DOHH2 (cell line): ENCODE results near the gene IQCM.

ENCODE experiments used
- H3F3A ChIP-seq: fragments of 200-600 bp; sonication (generic), shearing (Covaris generic); 2 replicates; pipeline ENCODE4 v1.6.0; 2016; ENCODE audit warnings: antibody characterized with exemption, mild to moderate bottlenecking; ENCODE audit not compliant: control insufficient read depth, insufficient read depth
- H3K27ac ChIP-seq: fragments of 200-600 bp; sonication (generic); 2 replicates; pipeline ENCODE4 v1.5.1; 2014; ENCODE audit warnings: low read depth, mild to moderate bottlenecking, low read length, moderate library complexity
- H3K27me3 ChIP-seq: fragments of 200-600 bp; sonication (generic); 2 replicates; pipeline ENCODE4 v1.6.1; 2014; ENCODE audit warnings: mild to moderate bottlenecking, low read length, mixed read lengths; ENCODE audit not compliant: control insufficient read depth
- H3K36me3 ChIP-seq: fragments of 200-600 bp; sonication (generic); 2 replicates; pipeline ENCODE4 v1.6.1; 2014; ENCODE audit warnings: mild to moderate bottlenecking, low read length, moderate library complexity, mixed read lengths; ENCODE audit not compliant: control insufficient read depth
- H3K4me1 ChIP-seq: fragments of 200-600 bp; sonication (generic); 2 replicates; pipeline ENCODE4 v1.6.1; 2014; ENCODE audit warnings: mild to moderate bottlenecking, low read length, mixed read lengths; ENCODE audit not compliant: control insufficient read depth
- H3K4me2 ChIP-seq: fragments of 200-600 bp; sonication (generic); 2 replicates; pipeline ENCODE4 v1.6.0; 2014; ENCODE audit warnings: mild to moderate bottlenecking, low read length, moderate library complexity
- H3K4me3 ChIP-seq: fragments of 200-600 bp; sonication (generic); 2 replicates; pipeline ENCODE4 v1.5.1; 2014; ENCODE audit warnings: mild to moderate bottlenecking, low read length, mixed read lengths
- H3K79me2 ChIP-seq: fragments of 200-600 bp; sonication (generic); 2 replicates; pipeline ENCODE4 v1.6.1; 2014; ENCODE audit warnings: mild to moderate bottlenecking, low read length, mixed read lengths; ENCODE audit not compliant: control insufficient read depth
- H3K9me2 ChIP-seq: fragments of 200-600 bp; sonication (generic); replicated peaks from 2 replicates; pipeline ENCODE4 v1.6.1; 2014; ENCODE audit warnings: mild to moderate bottlenecking, low read length, mixed read lengths; ENCODE audit not compliant: control insufficient read depth
- H3K9me3 ChIP-seq: fragments of 200-600 bp; sonication (generic); 2 replicates; pipeline ENCODE4 v1.6.1; 2014; ENCODE audit warnings: antibody characterized with exemption, low read length, mixed read lengths; ENCODE audit not compliant: control insufficient read depth, insufficient read depth
- H4K20me1 ChIP-seq: fragments of 200-600 bp; sonication (generic); 2 replicates; pipeline ENCODE4 v1.6.0; 2014; ENCODE audit warnings: low read depth, mild to moderate bottlenecking, antibody characterized with exemption, low read length, moderate library complexity; ENCODE audit not compliant: control insufficient read depth, insufficient read depth
- EZH2phosphoT487 ChIP-seq: fragments of 200-600 bp; sonication (generic); IDR thresholded peaks from 2 replicates; pipeline ENCODE4 v1.6.1; 2017; ENCODE audit warnings: borderline replicate concordance, mild to moderate bottlenecking, antibody characterized with exemption, low read length, moderate library complexity, mixed read lengths
- TF ChIP-seq, protein P1 (sequence below): fragments of 200-600 bp; sonication (generic); IDR thresholded peaks from one replicate; pipeline ENCODE4 v1.5.1; 2014; ENCODE audit warnings: antibody characterized with exemption, mild to moderate bottlenecking, low read depth, low read length; ENCODE audit not compliant: poor library complexity, severe bottlenecking

The IQCM gene

DNA sequence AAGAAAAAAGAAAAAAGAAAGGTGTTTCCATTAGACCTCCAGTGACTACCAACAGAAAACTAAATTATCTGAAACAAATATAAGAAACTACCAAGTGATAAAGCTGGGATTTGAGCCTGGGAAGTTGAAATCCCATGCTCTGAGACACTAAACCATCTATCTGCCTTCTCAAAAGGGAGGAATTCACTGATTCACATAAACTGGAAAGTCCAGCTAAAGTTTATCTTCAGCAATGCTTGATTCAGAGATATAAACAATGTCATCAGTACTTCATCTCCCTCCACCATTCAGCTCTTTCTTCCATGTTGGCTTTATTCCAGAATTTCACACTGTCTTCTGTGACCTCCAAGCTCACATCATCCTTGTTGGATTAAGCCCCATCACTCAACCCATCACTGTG is 96.3 kb downstream of the IQCM start:
- H3K79me2 ChIP-seq = no peaks in the 10 kb centered on the region
- H3K27me3 ChIP-seq = no peaks in the 10 kb centered on the region
- no peaks in the 10 kb centered on the region for H3K4me1 ChIP-seq
- no peaks in the 10 kb centered on the region for H3F3A ChIP-seq
- peaks cover 12% of the 10 kb centered on the region; the same call in 1 of the 2 replicates for H3K9me3 ChIP-seq
- no peak overlapping the region for H3K27ac ChIP-seq
- H3K36me3 ChIP-seq = no peaks in the 10 kb centered on the region
- H4K20me1 ChIP-seq = no peaks in the 10 kb centered on the region
- H3K4me3 ChIP-seq = no peak overlapping the region
- H3K4me2 ChIP-seq = no peak overlapping the region
- TF ChIP-seq EZH2phosphoT487 = no peak
- TF ChIP-seq, protein P1, sequence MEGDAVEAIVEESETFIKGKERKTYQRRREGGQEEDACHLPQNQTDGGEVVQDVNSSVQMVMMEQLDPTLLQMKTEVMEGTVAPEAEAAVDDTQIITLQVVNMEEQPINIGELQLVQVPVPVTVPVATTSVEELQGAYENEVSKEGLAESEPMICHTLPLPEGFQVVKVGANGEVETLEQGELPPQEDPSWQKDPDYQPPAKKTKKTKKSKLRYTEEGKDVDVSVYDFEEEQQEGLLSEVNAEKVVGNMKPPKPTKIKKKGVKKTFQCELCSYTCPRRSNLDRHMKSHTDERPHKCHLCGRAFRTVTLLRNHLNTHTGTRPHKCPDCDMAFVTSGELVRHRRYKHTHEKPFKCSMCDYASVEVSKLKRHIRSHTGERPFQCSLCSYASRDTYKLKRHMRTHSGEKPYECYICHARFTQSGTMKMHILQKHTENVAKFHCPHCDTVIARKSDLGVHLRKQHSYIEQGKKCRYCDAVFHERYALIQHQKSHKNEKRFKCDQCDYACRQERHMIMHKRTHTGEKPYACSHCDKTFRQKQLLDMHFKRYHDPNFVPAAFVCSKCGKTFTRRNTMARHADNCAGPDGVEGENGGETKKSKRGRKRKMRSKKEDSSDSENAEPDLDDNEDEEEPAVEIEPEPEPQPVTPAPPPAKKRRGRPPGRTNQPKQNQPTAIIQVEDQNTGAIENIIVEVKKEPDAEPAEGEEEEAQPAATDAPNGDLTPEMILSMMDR = no peak
- no peaks in the 10 kb centered on the region for H3K9me2 ChIP-seq

DNA sequence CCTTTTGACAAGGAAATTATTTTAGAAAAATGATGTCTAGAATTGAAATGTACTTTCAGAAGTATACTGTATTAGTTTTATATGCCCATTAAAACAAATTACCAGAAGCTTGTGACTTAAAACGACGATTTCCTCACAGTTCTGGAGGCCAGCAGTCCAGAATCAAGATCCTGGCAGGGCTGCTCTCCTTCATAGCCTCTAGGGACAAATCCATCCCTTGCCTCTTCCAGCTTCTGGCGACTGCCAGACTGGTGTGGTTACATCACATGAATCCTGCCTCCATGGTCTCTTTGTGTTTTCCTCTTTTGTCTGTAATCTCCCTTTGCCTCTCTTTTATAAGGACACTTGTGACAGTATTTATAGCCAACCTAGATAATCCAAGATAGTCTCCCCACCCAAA is 97.1 kb downstream of the IQCM start:
- Histone ChIP-seq H3K9me3 (peaks cover 12% of the 10 kb centered on the region; the same call in 1 of the 2 replicates), H3K9me2 (no peaks in the 10 kb centered on the region), H3K4me1 (no peaks in the 10 kb centered on the region), H3K4me2 (no peak overlapping the region), H3K36me3 (no peaks in the 10 kb centered on the region), H3F3A (no peaks in the 10 kb centered on the region), H3K4me3 (no peak overlapping the region), H3K27me3 (no peaks in the 10 kb centered on the region), H3K79me2 (no peaks in the 10 kb centered on the region), H4K20me1 (no peaks in the 10 kb centered on the region), H3K27ac (no peak overlapping the region)
- TF ChIP-seq, protein P1 = no peak
- no peak for TF ChIP-seq EZH2phosphoT487

DNA sequence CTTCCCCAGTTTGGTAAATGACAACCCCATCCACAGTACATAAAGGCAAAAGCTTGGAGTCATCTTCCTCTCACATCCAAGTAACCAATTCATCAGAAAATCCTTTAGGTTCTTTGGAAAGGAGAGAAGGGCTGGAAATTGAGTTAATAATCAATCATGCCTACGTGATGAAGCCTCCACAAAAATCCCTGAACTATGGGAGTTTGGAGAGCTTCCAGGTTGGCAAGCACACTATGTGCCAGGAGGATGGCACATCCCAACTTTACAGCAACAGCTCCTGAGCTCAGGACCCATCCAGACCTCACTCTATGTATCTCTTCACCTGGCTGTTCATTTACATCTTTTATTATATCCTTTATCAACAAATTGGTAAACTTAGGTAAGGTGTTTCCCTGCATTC is 98.9 kb downstream of the IQCM start:
- no peaks in the 10 kb centered on the region for H3K79me2 ChIP-seq
- H3K27ac ChIP-seq = no peak overlapping the region
- no peak overlapping the region for H3K4me2 ChIP-seq
- no peak for TF ChIP-seq EZH2phosphoT487
- TF ChIP-seq, protein P1 = no peak
- peaks cover 12% of the 10 kb centered on the region; the same call in 1 of the 2 replicates for H3K9me3 ChIP-seq
- no peaks in the 10 kb centered on the region for H3K27me3 ChIP-seq
- no peaks in the 10 kb centered on the region for H3K9me2 ChIP-seq
- H3K36me3 ChIP-seq = no peaks in the 10 kb centered on the region
- H4K20me1 ChIP-seq = no peaks in the 10 kb centered on the region
- H3F3A ChIP-seq = no peaks in the 10 kb centered on the region
- H3K4me1 ChIP-seq = no peaks in the 10 kb centered on the region
- H3K4me3 ChIP-seq = no peak overlapping the region
